ENCODE data around the gene GTPBP6.

- TF ChIP-seq CTCF (IDR thresholded peaks at IDR 0.05) (no peak), POLR2AphosphoS5 (IDR thresholded peaks at IDR 0.05; ENCODE audit: low read depth, low read length) (no peak), TCF7L2 (IDR thresholded peaks at IDR 0.05; ENCODE audit: low read depth, low read length) (no peak), REST (IDR thresholded peaks at IDR 0.05; ENCODE audit: insufficient read depth in 1 of 2, low read depth in 2 of 2, low read length in 1 of 2) (no peak), SIN3A (IDR thresholded peaks at IDR 0.05; ENCODE audit: borderline replicate concordance, insufficient read depth, low read depth, low read length) (no peak)
Observed at GRCh38 chrX:317424-318067, 1.1 kb downstream of the GTPBP6 start.

Data from Panc1 (cell line).